SK-N-SH (cell line): ENCODE data around the gene ERAP2.

Experiments
- CTCF ChIP-seq: fragments of 200-600 bp; sonication (generic); IDR thresholded peaks from 2 replicates; pipeline ENCODE4 v1.6.1; 2017; ENCODE audit warnings: antibody characterized with exemption, mild to moderate bottlenecking, moderate library complexity
- EZH2phosphoT487 ChIP-seq: fragments of 200-600 bp; sonication (generic); IDR thresholded peaks from 2 replicates; pipeline ENCODE4 v1.6.1; 2017; ENCODE audit warnings: low read depth, mixed run types, mild to moderate bottlenecking, antibody characterized with exemption, moderate library complexity, borderline replicate concordance
- POLR2AphosphoS5 ChIP-seq: IDR thresholded peaks from 2 replicates; pipeline ENCODE4 v1.6.1; 2012; ENCODE audit warnings: low read depth, low read length
- ZBTB33 ChIP-seq: IDR thresholded peaks from 2 replicates; pipeline ENCODE4 v1.4.0; 2012; ENCODE audit warnings: low read depth, borderline replicate concordance

GRCh38 chr5:96868603-96869371 lies 7.5 kb upstream of the ERAP2 start:
- TF ChIP-seq CTCF = peak; percentile 91
- TF ChIP-seq ZBTB33 = no peak
- TF ChIP-seq POLR2AphosphoS5 = no peak
- no peak for TF ChIP-seq EZH2phosphoT487
